Stimulated activated CD8-positive, alpha-beta memory T cell treated with anti-CD3 and anti-CD28 coated beads, Interleukin-7, amount 100 ng/mL, for 4 hours (primary cell): ENCODE measurements around the gene PRR29.
"Not testable (repeated sequence)": the region's sequence is repeated elsewhere in the genome, so short reads cannot be mapped to it uniquely, and the experiment has no call there.

ENCODE experiments used
- DNase-seq, 2 donors: peaks; one replicate each; pipeline ENCODE4 v3.0.0-alpha.2; 2020; ENCODE audit warnings: low read depth in 2 of 2

PRR29 gene

GRCh38 chr17:63997341-63998048 lies 656 bp upstream of the PRR29 start:
- no peak for DNase-seq

- DNase-seq: peak in 1 of 2 donors; percentile 25
These were observed 849 bp downstream of the PRR29 start for GRCh38 chr17:63998721-63999679.

GRCh38 chr17:63999680-64000531 lies 1.8 kb downstream of the PRR29 start:
- no peak for DNase-seq

- DNase-seq: no peak
These were observed 3.0 kb downstream of the PRR29 start for GRCh38 chr17:64001091-64001579.

- no peak for DNase-seq
These were observed 3.8 kb downstream of the PRR29 start for GRCh38 chr17:64001763-64002529.

- no peak for DNase-seq
These were observed 4.7 kb downstream of the PRR29 start for GRCh38 chr17:64002658-64003525.

GRCh38 chr17:64003526-64004121 lies 5.5 kb downstream of the PRR29 start:
- DNase-seq: no peak

GRCh38 chr17:64004218-64004770 lies 6.1 kb downstream of the PRR29 start:
- DNase-seq: no peak

- no peak for DNase-seq
These were observed 7.0 kb downstream of the PRR29 start for GRCh38 chr17:64004903-64005733.

- DNase-seq: no peak
These were observed 7.6 kb downstream of the PRR29 start for GRCh38 chr17:64005734-64006167.

- no peak for DNase-seq
These were observed 8.4 kb downstream of the PRR29 start for GRCh38 chr17:64006361-64007088.

GRCh38 chr17:64007089-64007837 lies 9.1 kb downstream of the PRR29 start:
- DNase-seq: not testable (repeated sequence)

- DNase-seq: no peak
These were observed 9.7 kb downstream of the PRR29 start for GRCh38 chr17:64007838-64008282.

GRCh38 chr17:64008346-64008745 lies 10.2 kb downstream of the PRR29 start:
- no peak for DNase-seq

GRCh38 chr17:64008830-64009229 lies 10.7 kb downstream of the PRR29 start:
- DNase-seq: no peak

GRCh38 chr17:64009571-64010402 lies 11.6 kb downstream of the PRR29 start:
- no peak for DNase-seq
